ENCODE data around the gene MAP3K2.

The MAP3K2 gene

DNA sequence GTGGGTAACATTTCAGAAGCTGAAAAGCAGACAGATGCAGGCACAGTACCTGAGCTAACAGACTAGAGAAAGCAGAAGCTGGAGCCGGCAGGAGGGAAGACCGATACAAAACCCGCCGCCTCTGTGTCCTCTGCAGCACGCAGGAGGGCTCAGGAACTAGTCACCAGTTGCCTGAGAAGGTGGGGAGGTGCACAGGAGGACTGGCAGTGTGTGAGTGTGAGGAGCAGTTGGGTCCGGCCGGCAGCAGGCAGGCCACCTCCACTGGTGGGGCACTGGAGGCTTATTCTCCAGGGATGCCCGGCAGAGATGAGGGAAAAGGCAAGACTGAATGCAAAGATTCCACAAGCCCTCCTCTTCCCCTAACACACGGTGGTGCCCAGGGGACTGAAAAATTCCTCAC is 112.0 kb downstream of the MAP3K2 start:
- TF ChIP-seq CTCF (IDR thresholded peaks at IDR 0.05) (no peak), ZFX (IDR thresholded peaks at IDR 0.05; ENCODE audit: borderline replicate concordance) (no peak)
- H3K27ac ChIP-seq, result no peak overlapping the region

DNA sequence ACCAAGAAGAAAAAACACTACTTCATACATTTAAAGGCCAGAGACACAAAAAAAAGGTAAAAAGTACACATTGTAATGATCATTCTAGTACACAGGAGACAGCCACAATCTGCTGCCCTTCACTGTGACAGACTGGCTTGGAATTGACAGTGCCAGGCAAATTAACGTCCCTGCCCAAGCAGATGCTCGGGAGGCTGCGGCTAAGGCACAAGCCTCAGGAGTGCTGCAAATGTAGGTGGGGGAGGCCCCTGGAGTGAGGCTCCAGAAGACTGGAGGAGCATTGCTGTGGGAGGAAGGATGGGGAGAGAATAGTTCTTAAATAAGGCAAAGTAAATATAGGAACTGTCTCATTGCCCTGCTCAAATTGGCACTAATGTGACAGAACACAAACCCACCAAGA is 112.4 kb downstream of the MAP3K2 start:
- no peak for TF ChIP-seq ZFX (IDR thresholded peaks at IDR 0.05; ENCODE audit: borderline replicate concordance)
- TF ChIP-seq CTCF (IDR thresholded peaks at IDR 0.05), result no peak

DNA sequence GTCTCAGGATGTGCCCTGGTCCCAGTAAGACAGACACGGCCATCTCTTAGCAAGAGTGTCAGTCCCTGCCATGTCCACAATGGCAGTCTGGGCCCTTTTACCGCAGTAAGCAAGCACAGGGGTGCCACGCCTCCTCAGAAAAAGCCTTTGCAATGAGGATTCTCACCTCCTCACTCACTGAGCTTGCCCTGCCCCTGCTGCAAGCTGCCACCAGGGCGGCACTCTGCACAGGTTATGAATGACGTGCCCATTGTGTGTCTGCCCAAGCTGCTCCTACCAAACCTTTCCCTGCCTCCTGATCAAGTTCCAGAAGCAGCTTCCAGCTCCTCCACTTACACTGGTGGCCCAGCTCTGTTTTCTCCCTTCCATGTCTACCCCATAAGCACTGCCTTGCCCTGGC is 117.1 kb downstream of the MAP3K2 start:
- H3K27ac ChIP-seq, result no peak overlapping the region
- TF ChIP-seq ZFX (IDR thresholded peaks at IDR 0.05; ENCODE audit: borderline replicate concordance), result no peak
- peak; percentile 24; the same call in 1 of the 2 replicates for TF ChIP-seq CTCF (IDR thresholded peaks at IDR 0.05)

More for the DNA sequence above, 112.4 kb downstream of the MAP3K2 start:
- no peak overlapping the region for H3K27ac ChIP-seq

DNA sequence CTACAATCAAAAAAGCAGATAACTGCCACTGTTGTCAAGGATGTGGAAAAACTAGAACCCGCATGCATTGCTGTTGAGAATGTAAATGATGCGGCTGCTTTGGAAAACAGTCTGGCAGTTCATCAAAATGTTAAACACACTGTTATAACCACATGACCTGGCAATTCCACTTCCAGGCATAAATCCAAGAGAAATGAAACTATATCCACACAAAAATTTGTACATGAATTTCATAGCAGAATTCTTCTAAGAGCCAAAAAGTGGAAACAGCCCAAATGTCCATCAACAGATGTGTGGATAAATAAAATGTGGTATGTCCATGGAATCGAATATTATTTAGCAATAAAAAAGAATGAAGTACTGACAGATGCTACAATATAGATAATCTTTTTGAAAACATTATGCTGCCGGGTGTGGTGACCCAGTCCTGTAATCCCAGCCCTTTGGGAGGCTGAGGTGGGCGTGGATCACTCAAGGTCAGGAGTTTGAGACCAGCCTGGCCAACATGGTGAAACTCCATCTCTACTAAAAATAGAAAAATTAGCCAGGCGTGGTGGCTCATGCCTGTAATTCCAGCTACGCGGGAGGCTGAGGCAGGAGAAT is 125.9 kb downstream of the MAP3K2 start:
- TF ChIP-seq ZFX (IDR thresholded peaks at IDR 0.05; ENCODE audit: borderline replicate concordance) (no peak), CTCF (IDR thresholded peaks at IDR 0.05) (no peak)
- no peak overlapping the region for H3K27ac ChIP-seq

GRCh38 chr2:127259355-127259754 is 128.4 kb downstream of the MAP3K2 start:
- TF ChIP-seq ZFX (IDR thresholded peaks at IDR 0.05; ENCODE audit: borderline replicate concordance) (no peak), CTCF (IDR thresholded peaks at IDR 0.05) (no peak)
- H3K27ac ChIP-seq, result no peak overlapping the region

GRCh38 chr2:127256866-127257265 is 130.9 kb downstream of the MAP3K2 start:
- TF ChIP-seq CTCF (IDR thresholded peaks at IDR 0.05), result no peak
- no peak for TF ChIP-seq ZFX (IDR thresholded peaks at IDR 0.05; ENCODE audit: borderline replicate concordance)
- no peak overlapping the region for H3K27ac ChIP-seq

GRCh38 chr2:127256381-127256780 is 131.4 kb downstream of the MAP3K2 start:
- H3K27ac ChIP-seq, result no peak overlapping the region
- TF ChIP-seq CTCF (IDR thresholded peaks at IDR 0.05), result no peak
- TF ChIP-seq ZFX (IDR thresholded peaks at IDR 0.05; ENCODE audit: borderline replicate concordance), result no peak

Data from 22Rv1 (cell line).